22Rv1 (cell line): ENCODE results near the gene HIRA.

Experiments
- H3K27ac ChIP-seq: fragments of 450-650 bp; 2 replicates; pipeline ENCODE4 v1.5.1; 2017
- ZFX ChIP-seq: fragments of 450-650 bp; IDR thresholded peaks from 2 replicates; pipeline ENCODE4 v1.6.1; 2017; ENCODE audit warnings: antibody characterized with exemption, borderline replicate concordance
- TF ChIP-seq, protein P1 (sequence below): fragments of 450-650 bp; IDR thresholded peaks from 2 replicates; pipeline ENCODE4 v1.5.1; 2017; ENCODE audit warnings: mild to moderate bottlenecking

HIRA gene, protein sequence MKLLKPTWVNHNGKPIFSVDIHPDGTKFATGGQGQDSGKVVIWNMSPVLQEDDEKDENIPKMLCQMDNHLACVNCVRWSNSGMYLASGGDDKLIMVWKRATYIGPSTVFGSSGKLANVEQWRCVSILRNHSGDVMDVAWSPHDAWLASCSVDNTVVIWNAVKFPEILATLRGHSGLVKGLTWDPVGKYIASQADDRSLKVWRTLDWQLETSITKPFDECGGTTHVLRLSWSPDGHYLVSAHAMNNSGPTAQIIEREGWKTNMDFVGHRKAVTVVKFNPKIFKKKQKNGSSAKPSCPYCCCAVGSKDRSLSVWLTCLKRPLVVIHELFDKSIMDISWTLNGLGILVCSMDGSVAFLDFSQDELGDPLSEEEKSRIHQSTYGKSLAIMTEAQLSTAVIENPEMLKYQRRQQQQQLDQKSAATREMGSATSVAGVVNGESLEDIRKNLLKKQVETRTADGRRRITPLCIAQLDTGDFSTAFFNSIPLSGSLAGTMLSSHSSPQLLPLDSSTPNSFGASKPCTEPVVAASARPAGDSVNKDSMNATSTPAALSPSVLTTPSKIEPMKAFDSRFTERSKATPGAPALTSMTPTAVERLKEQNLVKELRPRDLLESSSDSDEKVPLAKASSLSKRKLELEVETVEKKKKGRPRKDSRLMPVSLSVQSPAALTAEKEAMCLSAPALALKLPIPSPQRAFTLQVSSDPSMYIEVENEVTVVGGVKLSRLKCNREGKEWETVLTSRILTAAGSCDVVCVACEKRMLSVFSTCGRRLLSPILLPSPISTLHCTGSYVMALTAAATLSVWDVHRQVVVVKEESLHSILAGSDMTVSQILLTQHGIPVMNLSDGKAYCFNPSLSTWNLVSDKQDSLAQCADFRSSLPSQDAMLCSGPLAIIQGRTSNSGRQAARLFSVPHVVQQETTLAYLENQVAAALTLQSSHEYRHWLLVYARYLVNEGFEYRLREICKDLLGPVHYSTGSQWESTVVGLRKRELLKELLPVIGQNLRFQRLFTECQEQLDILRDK

DNA sequence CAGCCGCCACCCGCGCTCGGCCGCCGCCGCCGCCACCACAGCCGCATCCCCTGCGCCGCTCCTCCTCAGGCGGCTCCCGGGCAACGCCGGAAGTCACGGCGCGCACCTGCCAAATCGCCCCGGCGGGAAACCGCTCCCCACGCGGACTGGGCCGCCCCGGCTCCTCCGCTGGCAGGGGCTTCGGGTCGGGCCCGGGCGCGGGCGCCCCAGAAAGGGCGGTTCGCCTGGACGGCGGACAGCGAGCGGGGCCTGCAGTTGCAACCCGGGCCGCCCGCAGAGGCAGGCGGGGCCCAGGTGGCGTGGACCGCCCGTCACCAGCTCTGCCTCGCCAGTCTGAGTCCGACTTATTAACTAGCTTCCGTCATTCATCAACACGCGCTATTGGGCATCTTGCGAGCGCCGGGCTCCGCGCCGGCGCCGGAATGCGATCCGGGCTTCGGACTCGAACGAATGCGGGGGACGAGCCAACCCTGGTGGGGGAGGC is at the start of gene HIRA:
Gene HIRA, minus strand, starts transcription at position 85 of the 484 bp plus-strand sequence. CDS start 257 bp downstream, outside the sequence.
- H3K27ac ChIP-seq, result peak within 1 kb of the TSS; percentile 97
- TF ChIP-seq, protein P1, sequence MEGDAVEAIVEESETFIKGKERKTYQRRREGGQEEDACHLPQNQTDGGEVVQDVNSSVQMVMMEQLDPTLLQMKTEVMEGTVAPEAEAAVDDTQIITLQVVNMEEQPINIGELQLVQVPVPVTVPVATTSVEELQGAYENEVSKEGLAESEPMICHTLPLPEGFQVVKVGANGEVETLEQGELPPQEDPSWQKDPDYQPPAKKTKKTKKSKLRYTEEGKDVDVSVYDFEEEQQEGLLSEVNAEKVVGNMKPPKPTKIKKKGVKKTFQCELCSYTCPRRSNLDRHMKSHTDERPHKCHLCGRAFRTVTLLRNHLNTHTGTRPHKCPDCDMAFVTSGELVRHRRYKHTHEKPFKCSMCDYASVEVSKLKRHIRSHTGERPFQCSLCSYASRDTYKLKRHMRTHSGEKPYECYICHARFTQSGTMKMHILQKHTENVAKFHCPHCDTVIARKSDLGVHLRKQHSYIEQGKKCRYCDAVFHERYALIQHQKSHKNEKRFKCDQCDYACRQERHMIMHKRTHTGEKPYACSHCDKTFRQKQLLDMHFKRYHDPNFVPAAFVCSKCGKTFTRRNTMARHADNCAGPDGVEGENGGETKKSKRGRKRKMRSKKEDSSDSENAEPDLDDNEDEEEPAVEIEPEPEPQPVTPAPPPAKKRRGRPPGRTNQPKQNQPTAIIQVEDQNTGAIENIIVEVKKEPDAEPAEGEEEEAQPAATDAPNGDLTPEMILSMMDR, result no peak
- no peak for TF ChIP-seq ZFX

DNA sequence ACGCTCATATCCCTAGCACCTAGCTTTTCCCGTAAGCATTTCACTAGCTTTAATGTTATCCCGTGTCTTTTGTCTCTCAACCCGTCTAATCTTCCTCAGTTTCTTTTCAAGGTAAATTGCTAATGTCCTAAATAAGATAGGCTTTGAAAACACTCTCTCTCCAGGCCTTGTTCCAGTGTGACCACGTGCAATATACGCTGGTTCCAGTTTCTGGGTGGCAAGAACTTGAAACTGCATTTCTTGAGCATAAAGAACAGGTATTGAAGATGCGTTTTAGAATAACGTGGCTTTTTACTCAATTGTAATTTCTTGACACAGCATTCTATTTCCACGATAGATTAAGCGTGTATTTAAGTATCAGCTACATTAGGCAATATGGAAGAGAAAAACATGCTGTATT is 49.3 kb upstream of the HIRA start:
- TF ChIP-seq, protein P1, result no peak
- no peak for TF ChIP-seq ZFX
- peak overlapping the region; percentile 90 for H3K27ac ChIP-seq

DNA sequence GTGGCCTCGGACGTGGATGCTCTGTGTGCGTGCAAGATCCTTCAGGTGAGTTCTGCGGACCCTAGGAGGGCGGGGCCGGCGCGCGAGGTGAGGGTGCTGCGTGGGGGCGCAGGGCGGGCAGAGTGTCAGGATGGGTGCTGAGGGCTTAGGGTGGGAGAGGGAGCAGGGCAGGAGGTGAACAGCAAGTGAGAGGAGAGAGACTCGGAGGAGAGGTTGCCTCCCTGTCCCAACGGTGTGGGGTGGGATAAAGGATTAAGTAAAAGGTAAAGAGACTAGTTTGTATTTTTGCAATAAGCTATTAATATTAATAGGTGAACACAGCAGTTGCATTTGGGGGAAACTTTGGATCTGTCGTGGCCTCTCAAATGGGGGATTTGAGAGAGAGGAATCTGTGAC is 48.6 kb upstream of the HIRA start:
- peak overlapping the region; percentile 90 for H3K27ac ChIP-seq
- TF ChIP-seq ZFX, result no peak
- TF ChIP-seq, protein P1, result no peak

DNA sequence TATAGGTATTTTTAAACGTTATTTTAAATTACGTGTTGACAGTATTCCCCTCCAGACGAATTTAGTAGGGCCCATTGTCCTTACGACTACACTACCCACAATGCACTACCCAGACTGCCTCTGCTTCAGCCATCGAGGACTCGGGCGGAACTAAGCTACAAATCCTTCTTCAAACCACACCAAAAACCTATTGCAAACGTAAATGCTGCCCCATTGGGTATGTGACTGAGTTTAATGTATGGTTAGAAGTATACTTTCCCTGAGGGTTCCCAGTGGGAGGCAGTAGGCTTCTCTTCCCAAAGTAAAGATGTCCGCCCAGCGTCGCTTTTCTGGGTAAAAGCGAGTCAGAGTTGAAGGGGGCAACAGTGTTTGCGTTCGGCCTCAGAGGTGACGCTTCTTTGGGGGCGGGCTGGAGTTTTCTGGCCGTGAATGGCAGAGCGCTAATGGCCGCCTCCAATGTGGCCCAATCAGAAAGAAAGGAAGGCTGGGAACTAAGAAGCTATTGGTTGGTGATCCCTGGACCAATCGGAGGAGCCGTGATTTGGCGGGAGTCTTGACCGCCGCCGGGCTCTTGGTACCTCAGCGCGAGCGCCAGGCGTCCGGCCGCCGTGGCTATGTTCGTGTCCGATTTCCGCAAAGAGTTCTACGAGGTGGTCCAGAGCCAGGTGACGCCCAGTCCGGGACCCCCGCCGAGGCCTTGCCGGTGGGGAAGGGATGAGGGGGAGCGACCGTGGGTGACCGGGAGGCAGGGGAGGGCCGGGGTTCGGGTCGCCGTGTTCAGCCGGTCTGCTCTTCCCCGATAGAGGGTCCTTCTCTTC is 48.0 kb upstream of the HIRA start, which contains the start of gene CDC45:
Gene CDC45, plus strand, starts transcription at position 566 of the 818 bp plus-strand sequence. Its CDS starts 49 bp downstream, at position 615.
- TF ChIP-seq, protein P1, result no peak
- no peak for TF ChIP-seq ZFX
- peak within 1 kb of the TSS; percentile 90 for H3K27ac ChIP-seq

DNA sequence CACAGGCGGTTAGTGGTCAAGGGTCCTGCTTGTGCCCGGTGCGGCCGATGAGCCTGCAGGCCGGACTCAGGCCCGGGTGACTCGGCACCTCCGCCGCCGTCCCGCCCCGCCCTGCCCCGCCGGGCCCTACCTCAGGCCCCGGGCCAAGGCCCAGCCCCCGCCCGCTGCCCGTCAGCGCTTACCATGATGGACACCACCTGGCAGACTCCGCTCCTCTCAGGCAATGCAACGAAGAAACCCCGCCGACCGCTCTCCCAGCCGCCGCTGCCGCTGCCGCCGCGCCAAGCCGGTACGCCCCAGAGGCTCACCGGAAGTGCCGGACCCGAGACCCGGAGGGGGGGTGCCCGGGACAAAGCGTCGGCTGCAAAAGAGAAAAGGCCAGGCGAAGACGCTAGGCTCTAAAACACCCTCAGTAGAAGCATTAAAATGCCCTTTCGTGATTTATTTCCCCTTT is 47.4 kb upstream of the HIRA start, which contains the start of gene UFD1:
Gene UFD1, minus strand, starts transcription at position 293 of the 454 bp plus-strand sequence. Its CDS starts 108 bp downstream, at position 185.
- peak within 1 kb of the TSS; percentile 90 for H3K27ac ChIP-seq
- no peak for TF ChIP-seq ZFX
- TF ChIP-seq, protein P1, result no peak
